ENCODE data around the gene NFIC.

NFIC gene

DNA sequence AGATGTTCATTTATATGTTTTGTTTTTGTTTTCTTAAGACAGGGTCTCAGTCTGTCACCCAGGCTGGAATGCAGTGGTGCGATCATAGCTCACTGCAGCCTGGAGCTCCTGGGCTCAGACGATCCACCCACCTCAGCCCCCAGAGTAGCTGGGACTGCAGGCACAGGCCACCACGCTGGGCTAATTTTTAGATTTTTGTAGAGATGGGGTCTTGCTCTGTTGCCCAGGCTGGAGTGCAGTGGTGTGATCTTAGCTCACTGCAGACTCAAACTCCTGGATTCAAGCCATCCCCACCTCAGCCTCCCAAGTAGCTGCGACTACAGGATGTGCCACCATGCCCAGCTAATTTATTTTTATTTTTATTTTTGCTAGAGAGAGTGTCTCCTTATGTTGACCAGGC, 45.7 kb downstream of the NFIC start:
- no peaks in the 10 kb centered on the region for H3K79me2 ChIP-seq (ENCODE audit: insufficient read depth, low read length)

GRCh38 chr19:3413796-3414327, 47.5 kb downstream of the NFIC start:
- TF ChIP-seq CTCF (IDR thresholded peaks at IDR 0.05; ENCODE audit: low read length) (no peak), EZH2 (IDR thresholded peaks at IDR 0.05; ENCODE audit: borderline replicate concordance, low read length) (no peak)
- no peaks in the 10 kb centered on the region for H4K20me1 ChIP-seq (ENCODE audit: insufficient read depth, low read length)
- no peaks in the 10 kb centered on the region for H3K4me1 ChIP-seq (ENCODE audit: insufficient read depth, low read length, severe bottlenecking)
- H3K9ac ChIP-seq (ENCODE audit: low read length), result no peak overlapping the region
- H3K4me3 ChIP-seq (ENCODE audit: low read depth, low read length, poor library complexity, severe bottlenecking), result no peak overlapping the region
- no peaks in the 10 kb centered on the region for H3K36me3 ChIP-seq (ENCODE audit: insufficient read depth, low read length)
- no peak overlapping the region for H3K4me2 ChIP-seq (ENCODE audit: low read length)
- no peaks in the 10 kb centered on the region for H3K9me3 ChIP-seq (ENCODE audit: low read length)
- no peaks in the 10 kb centered on the region for H3K27me3 ChIP-seq (ENCODE audit: insufficient read depth, low read length)
- H3K27ac ChIP-seq (ENCODE audit: low read depth, low read length, poor library complexity, severe bottlenecking), result no peak overlapping the region
- H3K9me2 ChIP-seq (ENCODE audit: low read depth, low read length), result no peaks in the 10 kb centered on the region
- no peak overlapping the region for H2AFZ ChIP-seq (ENCODE audit: low read length)
- H3F3A ChIP-seq (ENCODE audit: insufficient read depth, low read length), result no peaks in the 10 kb centered on the region
- no peaks in the 10 kb centered on the region for H3K79me2 ChIP-seq (ENCODE audit: insufficient read depth, low read length)

More for the DNA sequence above, 45.7 kb downstream of the NFIC start:
- Histone ChIP-seq H3K4me3 (ENCODE audit: low read depth, low read length, poor library complexity, severe bottlenecking) (no peak overlapping the region), H3K36me3 (ENCODE audit: insufficient read depth, low read length) (no peaks in the 10 kb centered on the region), H3K9ac (ENCODE audit: low read length) (no peak overlapping the region), H3K9me3 (ENCODE audit: low read length) (no peaks in the 10 kb centered on the region), H3K27me3 (ENCODE audit: insufficient read depth, low read length) (no peaks in the 10 kb centered on the region), H3K9me2 (ENCODE audit: low read depth, low read length) (no peaks in the 10 kb centered on the region), H3K4me2 (ENCODE audit: low read length) (no peak overlapping the region), H2AFZ (ENCODE audit: low read length) (no peak overlapping the region), H3K4me1 (ENCODE audit: insufficient read depth, low read length, severe bottlenecking) (no peaks in the 10 kb centered on the region), H3F3A (ENCODE audit: insufficient read depth, low read length) (no peaks in the 10 kb centered on the region), H4K20me1 (ENCODE audit: insufficient read depth, low read length) (no peaks in the 10 kb centered on the region), H3K27ac (ENCODE audit: low read depth, low read length, poor library complexity, severe bottlenecking) (no peak overlapping the region)
- TF ChIP-seq EZH2 (IDR thresholded peaks at IDR 0.05; ENCODE audit: borderline replicate concordance, low read length) (no peak), CTCF (IDR thresholded peaks at IDR 0.05; ENCODE audit: low read length) (no peak)

- Histone ChIP-seq H3K9ac (ENCODE audit: low read length) (no peak overlapping the region), H3K9me3 (ENCODE audit: low read length) (no peaks in the 10 kb centered on the region), H3K4me3 (ENCODE audit: low read depth, low read length, poor library complexity, severe bottlenecking) (no peak overlapping the region), H3K36me3 (ENCODE audit: insufficient read depth, low read length) (no peaks in the 10 kb centered on the region), H2AFZ (ENCODE audit: low read length) (no peak overlapping the region), H3K27me3 (ENCODE audit: insufficient read depth, low read length) (no peaks in the 10 kb centered on the region), H3K4me2 (ENCODE audit: low read length) (no peak overlapping the region), H3F3A (ENCODE audit: insufficient read depth, low read length) (no peaks in the 10 kb centered on the region), H3K9me2 (ENCODE audit: low read depth, low read length) (no peaks in the 10 kb centered on the region), H3K4me1 (ENCODE audit: insufficient read depth, low read length, severe bottlenecking) (no peaks in the 10 kb centered on the region), H3K79me2 (ENCODE audit: insufficient read depth, low read length) (no peaks in the 10 kb centered on the region), H4K20me1 (ENCODE audit: insufficient read depth, low read length) (no peaks in the 10 kb centered on the region), H3K27ac (ENCODE audit: low read depth, low read length, poor library complexity, severe bottlenecking) (no peak overlapping the region)
- TF ChIP-seq EZH2 (IDR thresholded peaks at IDR 0.05; ENCODE audit: borderline replicate concordance, low read length) (no peak), CTCF (IDR thresholded peaks at IDR 0.05; ENCODE audit: low read length) (no peak)
These were observed 49.3 kb downstream of the NFIC start for GRCh38 chr19:3415695-3416094.

Data from OCI-LY1 (cell line).